HepG2 (cell line): ENCODE measurements around the gene DEPDC5. TPM values are rescaled to one million over a fixed set of nuclear protein-coding genes. Genes with fewer than 3 reads are reported as not detected.

Source experiments
- ATAC-seq: fragments of 200-7000 bp; cut with Tn5 transposase; 3 replicates; pipeline ENCODE4 v1.9.1; 2020; ENCODE audit warnings: mild to moderate bottlenecking, moderate library complexity
- BruUV-seq: library from RNA; stranded (reverse); fragments of 400-500 nt; replicated peaks from 2 replicates; lab custom pipeline; 2021; lab: Mats Ljungman, UMichigan
- CTCF ChIA-PET: fragments of 300-600 bp; formaldehyde crosslinking; extraction: SDS; loops from one replicate; lab custom pipeline; 2021; ENCODE audit warnings: low total read pairs, inconsistent platforms, low intra/inter-chr PET ratio; lab: Yijun Ruan, JAX
- POLR2A ChIA-PET: fragments of 350-600 bp; sonication (Branson Sonifier 250); formaldehyde crosslinking; loops from one replicate; lab custom pipeline; 2020; ENCODE audit warnings: antibody characterized with exemption, inconsistent platforms; lab: Yijun Ruan, JAX
- DNase-seq: peaks from one replicate; pipeline ENCODE4 v3.0.0-alpha.2; 2015; ENCODE audit warnings: low spot score
- FAIRE-seq: peaks from 3 replicates; lab custom pipeline; 2011; peaks lifted over from hg19 to GRCh38; lab: Jason Lieb, UNC
- H2AFZ ChIP-seq: one replicate; pipeline ENCODE4 v1.6.1; 2011; ENCODE audit warnings: low read length, inconsistent platforms
- H3K27ac ChIP-seq: fragments of 300-600 bp; 3 replicates; pipeline ENCODE4 v1.8.0; 2011; ENCODE audit warnings: mixed run types, mild to moderate bottlenecking, mixed read lengths, low read length, inconsistent platforms; ENCODE audit not compliant: insufficient read depth; ENCODE audit errors: extremely low read length
- H3K27me3 ChIP-seq, 2 experiments: fragments of 200-600 bp in 1 of 2; 2 replicates in 1 of 2; 3 replicates in 1 of 2; pipeline versions ENCODE4 v1.6.0 to v1.8.0; 2011; ENCODE audit warnings: low read length in 2 of 2, mild to moderate bottlenecking in 2 of 2, moderate library complexity in 2 of 2, inconsistent platforms in 1 of 2; ENCODE audit not compliant: insufficient read depth in 2 of 2, control insufficient read depth in 1 of 2
- H3K36me3 ChIP-seq, 2 experiments: fragments of 200-600 bp in 1 of 2; replicated peaks in 1 of 2; 2 replicates in 1 of 2; 3 replicates in 1 of 2; pipeline versions ENCODE4 v1.5.1 to v1.8.0; 2011; ENCODE audit warnings: low read length in 2 of 2, inconsistent platforms in 1 of 2; ENCODE audit not compliant: insufficient read depth in 2 of 2, control insufficient read depth in 1 of 2
- H3K4me1 ChIP-seq: 2 replicates; pipeline ENCODE4 v1.5.1; 2012; ENCODE audit warnings: low read length, inconsistent platforms; ENCODE audit not compliant: insufficient read depth
- H3K4me2 ChIP-seq: 2 replicates; pipeline ENCODE4 v1.6.0; 2011; ENCODE audit warnings: low read depth, low read length, inconsistent platforms
- H3K4me3 ChIP-seq, 3 experiments: fragments of 200-600 bp in 1 of 3; sonication (generic), shearing (Covaris generic) in 1 of 3; replicated peaks in 1 of 3; 2 replicates each; pipeline ENCODE4 v1.5.1; 2011 to 2016; ENCODE audit warnings: low read length in 3 of 3, inconsistent platforms in 2 of 3, low read depth in 2 of 3, mild to moderate bottlenecking in 2 of 3, control low read depth in 1 of 3, mixed read lengths in 1 of 3; ENCODE audit not compliant: insufficient read depth in 1 of 3
- H3K79me2 ChIP-seq: one replicate; pipeline ENCODE4 v1.6.1; 2011; ENCODE audit warnings: low read length, inconsistent platforms; ENCODE audit not compliant: insufficient read depth
- H3K9ac ChIP-seq: 2 replicates; pipeline ENCODE4 v1.6.0; 2011; ENCODE audit warnings: mild to moderate bottlenecking, low read depth, low read length, inconsistent platforms; ENCODE audit not compliant: insufficient read depth
- H3K9me3 ChIP-seq: 2 replicates; pipeline ENCODE4 v1.5.1; 2012; ENCODE audit warnings: mild to moderate bottlenecking, low read length
- H4K20me1 ChIP-seq: 2 replicates; pipeline ENCODE4 v1.6.0; 2011; ENCODE audit warnings: inconsistent platforms, mild to moderate bottlenecking, low read length, moderate library complexity; ENCODE audit not compliant: insufficient read depth
- E2F1 ChIP-seq: sonication (generic); formaldehyde crosslinking; IDR thresholded peaks from 2 replicates; pipeline ENCODE4 v1.5.0; 2020; ENCODE audit warnings: missing genetic modification reagents
- GLI4 ChIP-seq: sonication (generic); formaldehyde crosslinking; IDR thresholded peaks from 2 replicates; pipeline ENCODE4 v1.5.1; 2020; ENCODE audit warnings: missing genetic modification reagents, mild to moderate bottlenecking, moderate library complexity, borderline replicate concordance
- JUN ChIP-seq: sonication (generic); formaldehyde crosslinking; IDR thresholded peaks from 2 replicates; pipeline ENCODE4 v1.4.0; 2020; ENCODE audit warnings: mild to moderate bottlenecking, missing genetic modification reagents
- PCBP1 ChIP-seq: fragments of 200-400 bp; formaldehyde crosslinking; IDR thresholded peaks from 2 replicates; pipeline ENCODE4 v1.6.1; 2017; ENCODE audit warnings: mild to moderate bottlenecking, low read depth, low read length, borderline replicate concordance
- POLR2A ChIP-seq, 2 experiments: IDR thresholded peaks; 2 replicates each; pipeline ENCODE4 v1.6.1; 2011; ENCODE audit warnings: low read depth in 2 of 2, low read length in 2 of 2, mild to moderate bottlenecking in 1 of 2, moderate library complexity in 1 of 2; ENCODE audit not compliant: insufficient read depth in 1 of 2
- RNF219 ChIP-seq: sonication (generic); formaldehyde crosslinking; IDR thresholded peaks from 2 replicates; pipeline ENCODE4 v1.5.0; 2020; ENCODE audit warnings: mild to moderate bottlenecking, missing genetic modification reagents
- TEAD3 ChIP-seq: optimal IDR thresholded peaks from 2 replicates; pipeline ENCODE3; 2016; ENCODE audit warnings: borderline replicate concordance
- ZBTB40 ChIP-seq, 2 experiments: fragments of 450-650 bp in 1 of 2; sonication (generic) in 1 of 2; formaldehyde crosslinking in 1 of 2; IDR thresholded peaks; 2 replicates each; pipeline versions ENCODE4 v1.6.1 to v1.8.0; 2016 to 2022; ENCODE audit warnings: antibody characterized with exemption in 1 of 2, mild to moderate bottlenecking in 1 of 2, missing genetic modification reagents in 1 of 2
- ZNF33A ChIP-seq: sonication (generic); formaldehyde crosslinking; IDR thresholded peaks from 2 replicates; pipeline ENCODE4 v1.5.1; 2020; ENCODE audit warnings: missing genetic modification reagents, mild to moderate bottlenecking, moderate library complexity, borderline replicate concordance
- ZNF839 ChIP-seq: sonication (generic); formaldehyde crosslinking; IDR thresholded peaks from 2 replicates; pipeline ENCODE4 v1.4.0; 2020; ENCODE audit warnings: missing genetic modification reagents, mild to moderate bottlenecking, borderline replicate concordance
- WGBS: methylation state at CpG from one replicate; pipeline ENCODE4 v1.1.6; 2017; ENCODE audit warnings: low lambda C conversion rate; 5-methylcytosine and 5-hydroxymethylcytosine counted together
- in situ Hi-C: cut with HindIII; loops from 2 replicates; pipeline ENCODE4 v1.10.0; 2017; ENCODE audit warnings: low pct_unique_long_range_greater_than_20kb; ENCODE audit not compliant: extremely low pct_ligation_motif_present
- intact Hi-C: fragments of 100-400 bp; cut with micrococcal nuclease; formaldehyde crosslinking; loops from one replicate; pipeline ENCODE4 v1.10.0; 2022; ENCODE audit not compliant: unreplicated experiment
- polyA plus RNA-seq, 8 experiments: library from polyadenylated mRNA; depleted of rRNA in 3 of 8; stranded (reverse) in 7 of 8; unstranded in 1 of 8; fragments of >200 nt; fragmentation: Illumina TruSeq in 4 of 8; extraction: Trizol in 4 of 8; gene quantifications; 2 replicates each; pipeline versions ENCODE4 v1.2.1 to v1.2.3, GENCODE V29; 2011 to 2016; ENCODE audit warnings: low read depth in 4 of 8, missing spikeins in 1 of 8, mixed read lengths in 1 of 8; ENCODE audit not compliant: insufficient read depth in 1 of 8
- total RNA-seq, 5 experiments: library from RNA; depleted of rRNA; stranded (reverse); fragments of >200 nt; fragmentation: Illumina TruSeq; extraction: Trizol; gene quantifications; 2 replicates each; pipeline ENCODE4 v1.2.3, GENCODE V29; 2016; ENCODE audit warnings: low read depth in 1 of 5

The DEPDC5 gene
- total and polyA plus RNA-seq, 2 of the 13 experiments (the other 11 are each of a cell fraction or from before 2014, with no cell fraction given): 9.8 to 12.4 TPM

GRCh38 chr22:31768422-31769059 is 14.7 kb downstream of the DEPDC5 start:
- POLR2A ChIA-PET: no interaction called here
- no peak for ATAC-seq
- DNase-seq: no peak
- WGBS: 97% methylated on average over 4 of the region's 4 CpGs
- CTCF ChIA-PET: no interaction called here
- BruUV-seq: no TSS peak
- Histone ChIP-seq H3K27ac (no peak overlapping the region), H4K20me1 (no peaks in the 10 kb centered on the region), H3K27me3 (no peaks in the 10 kb centered on the region), H3K4me1 (no peaks in the 10 kb centered on the region), H3K36me3 (peaks cover 1 to 18% of the 10 kb centered on the region in 2 experiments), H3K79me2 (no peaks in the 10 kb centered on the region), H3K9me3 (no peaks in the 10 kb centered on the region), H3K4me3 (no peak overlapping the region), H3K4me2 (no peak overlapping the region), H2AFZ (no peak overlapping the region), H3K9ac (no peak overlapping the region)
- in situ Hi-C loops: no loop called here
- FAIRE-seq: no peak
- intact Hi-C loops: no loop called here
- no peak for TF ChIP-seq ZBTB40 (IDR thresholded peaks at IDR 0.05)
- TF ChIP-seq ZBTB40 (CRISPR knock-in tag; IDR thresholded peaks at IDR 0.05): no peak
- no peak for TF ChIP-seq GLI4 (CRISPR knock-in tag)
- TF ChIP-seq JUN: no peak
- no peak for TF ChIP-seq RNF219
- no peak for TF ChIP-seq PCBP1
- TF ChIP-seq TEAD3 (CRISPR knock-in tag): no peak
- TF ChIP-seq E2F1 (CRISPR knock-in tag): no peak
- no peak for TF ChIP-seq ZNF839 (CRISPR knock-in tag)
- no peak for TF ChIP-seq POLR2A (IDR thresholded peaks at IDR 0.05; ENCODE audit: insufficient read depth in 1 of 2, low read depth in 2 of 2, low read length in 2 of 2)
- TF ChIP-seq ZNF33A (CRISPR knock-in tag): no peak
